Prostate gland (tissue), 2 donors: Measurements from ENCODE around the gene TMEM178B.

Source experiments
- CTCF ChIP-seq, 4 experiments: fragments of 200-600 bp in 2 of 4; fragments of 450-650 bp in 2 of 4; sonication (generic) in 2 of 4; IDR thresholded peaks; 1 replicate in 3 of 4; 2 replicates in 1 of 4; pipeline ENCODE4 v1.5.1; 2016 to 2019; ENCODE audit warnings: antibody characterized with exemption in 4 of 4, mild to moderate bottlenecking in 2 of 4, moderate library complexity in 2 of 4
- POLR2A ChIP-seq: fragments of 450-650 bp; IDR thresholded peaks from one replicate; pipeline ENCODE4 v1.6.1; 2016; ENCODE audit warnings: antibody characterized with exemption, mild to moderate bottlenecking
- POLR2AphosphoS5 ChIP-seq: sonication (generic); formaldehyde crosslinking; IDR thresholded peaks from one replicate; pipeline ENCODE4 v1.6.1; 2017; ENCODE audit warnings: antibody characterized with exemption

GRCh38 chr7:141042222-141043193, 31.4 kb upstream of the TMEM178B start:
- peak; percentile 50 for TF ChIP-seq POLR2AphosphoS5
- TF ChIP-seq POLR2A, result no peak
- TF ChIP-seq CTCF (IDR thresholded peaks at IDR 0.05), result no peak
